Measurements from ENCODE around the gene NOTUM. TPM values are rescaled to one million over a fixed set of nuclear protein-coding genes. Genes with fewer than 3 reads are reported as not detected.

Gene NOTUM
- polyA plus RNA-seq, 2 of the 4 experiments (the other 2 are of a cell fraction) = 0.06 to 0.92 TPM

GRCh38 chr17:81962499-81963441 is 1.8 kb upstream of the NOTUM start:
- Histone ChIP-seq H3K4me1 (peaks cover 29% of the 10 kb centered on the region), H3K4me3 (no peak overlapping the region), H3K9me3 (no peaks in the 10 kb centered on the region; the same call in 2 of the 3 replicates), H3K27ac (no peak overlapping the region), H3K4me2 (no peak overlapping the region)
- no peak; a peak in 1 of 6 replicates for ATAC-seq
- POLR2A ChIA-PET = interaction anchor here (1.3 kb wide), 1 partner anchor 14 kb away, joined by 4 read pairs; the partner anchor contains the start of gene ASPSCR1
- TF ChIP-seq MAZ (IDR thresholded peaks at IDR 0.05; ENCODE audit: borderline replicate concordance, low read depth, low read length) (no peak), RAD21 (conservative IDR thresholded peaks at IDR 0.05 in 1 of 2, IDR thresholded peaks at IDR 0.05 in 1 of 2) (no peak), CEBPB (IDR thresholded peaks at IDR 0.05) (no peak), GATA3 (IDR thresholded peaks at IDR 0.05; ENCODE audit: borderline replicate concordance) (no peak), TP53 (CRISPR knock-in tag; IDR thresholded peaks at IDR 0.05) (no peak), PBX3 (IDR thresholded peaks at IDR 0.05) (no peak), RCOR1 (IDR thresholded peaks at IDR 0.05; ENCODE audit: low read depth, low read length) (no peak)
- DNase-seq (ENCODE audit: low read depth in 1 of 2, low spot score in 1 of 2) = no peak
- CTCF ChIA-PET = interaction anchor here (1.4 to 10.9 kb wide), 6 partner anchors 10 to 94 kb away, joined by 5 to 794 read pairs (median 54); partner anchors contain the start of genes CENPX, LRRC45, MAFG and MYADML2
- 88% methylated on average over 37 of the region's 37 CpGs for WGBS (ENCODE audit: missing lambda C conversion rate)
- FAIRE-seq = no peak

- ChIA-PET CTCF (interaction anchor here (0.6 to 10.9 kb wide), 10 partner anchors 10 to 121 kb away, joined by 3 to 794 read pairs (median 30); partner anchors contain the start of genes ASPSCR1, CENPX, LRRC45 and MAFG), POLR2A (interaction anchor here (1.3 kb wide), 1 partner anchor 15 kb away, joined by 4 read pairs; the partner anchor contains the start of gene ASPSCR1)
- no peak for DNase-seq (ENCODE audit: low read depth in 1 of 2, low spot score in 1 of 2)
- H3K4me3 ChIP-seq = peak overlapping the region; percentile 52
- H3K4me1 ChIP-seq = peaks cover 20% of the 10 kb centered on the region; the same call in 1 of the 3 replicates
- 87% methylated on average over 71 of the region's 82 CpGs for WGBS (ENCODE audit: missing lambda C conversion rate)
- no peak for ATAC-seq
- H3K4me2 ChIP-seq = peak overlapping the region; percentile 94
- no peak for FAIRE-seq
- no peak for TF ChIP-seq EP300 (IDR thresholded peaks at IDR 0.05)
- no peak for TF ChIP-seq RARB (CRISPR knock-in tag; IDR thresholded peaks at IDR 0.05)
- H3K9me3 ChIP-seq = no peaks in the 10 kb centered on the region; the same call in 2 of the 3 replicates
- peak overlapping the region in 1 of 2 experiments; percentile 89; a peak in 4 of 6 replicates for H3K27ac ChIP-seq
These were observed 823 bp upstream of the NOTUM start for GRCh38 chr17:81961521-81962498.

GRCh38 chr17:81960130-81960958 is 643 bp downstream of the NOTUM start:
- Histone ChIP-seq H3K4me3 (peak overlapping the region; percentile 52), H3K27ac (peak overlapping the region; percentile 60 to 89), H3K4me2 (peak overlapping the region; percentile 94), H3K9me3 (no peaks in the 10 kb centered on the region; the same call in 2 of the 3 replicates), H3K4me1 (peaks cover 19% of the 10 kb centered on the region; the same call in 1 of the 3 replicates)
- ChIA-PET POLR2A (interaction anchor here (0.7 to 2.2 kb wide), 8 partner anchors 17 to 138 kb away, joined by 3 to 8 read pairs (median 4); partner anchors contain the start of genes ASPSCR1, CENPX, DCXR and FASN), CTCF (interaction anchor here (0.8 to 10.9 kb wide), 50 partner anchors 8 to 599 kb away, joined by 3 to 794 read pairs (median 6); partner anchors contain the start of genes ASPSCR1, CENPX, DCXR and DUS1L)
- ATAC-seq = peak; percentile 3 to 24; a peak in 2 of 6 replicates
- peak in 1 of 2 experiments; percentile 53 for DNase-seq (ENCODE audit: low read depth in 1 of 2, low spot score in 1 of 2)
- no peak for FAIRE-seq
- peak; percentile 88; the same call in 1 of the 2 replicates for TF ChIP-seq RNF2 (IDR thresholded peaks at IDR 0.05; ENCODE audit: borderline replicate concordance, low read depth)
- no peak for TF ChIP-seq POLR2AphosphoS2 (conservative IDR thresholded peaks at IDR 0.05; ENCODE audit: low read length)
- 16% methylated on average over 19 of the region's 98 CpGs for WGBS (ENCODE audit: missing lambda C conversion rate)
